Right forelimb (tissue), 1 donor: Measurements from ENCODE around the gene NPY2R.

Experiments
- DNase-seq: peaks from one replicate; pipeline ENCODE4 v3.0.0-alpha.2; 2018

Gene NPY2R

DNA sequence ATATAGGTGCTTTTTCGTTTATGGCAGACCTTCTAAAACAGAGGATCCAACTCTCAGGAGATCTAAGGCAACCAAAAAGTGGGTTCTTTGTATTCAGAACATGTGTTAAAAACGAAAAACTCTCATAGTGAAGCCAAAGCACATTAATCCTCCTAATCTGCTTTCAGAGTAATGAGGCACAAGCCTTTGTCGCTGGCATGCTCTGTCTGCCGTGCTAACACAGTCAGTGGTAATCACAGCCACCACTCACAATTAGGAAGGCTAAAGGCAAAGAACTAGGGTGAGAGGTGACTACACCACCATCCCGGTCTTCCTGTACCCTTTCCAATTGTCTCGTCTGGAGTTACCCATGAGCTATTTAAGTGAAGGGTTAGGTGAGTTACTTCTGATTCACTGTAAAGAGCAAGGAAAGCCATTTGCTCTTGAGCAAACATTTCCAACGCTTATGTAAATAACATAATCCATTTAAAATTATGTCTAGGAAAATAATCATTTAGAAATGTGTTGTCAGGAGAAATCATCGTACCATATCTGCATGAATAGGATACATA, 40.7 kb downstream of the NPY2R start:
- no peak for DNase-seq

DNA sequence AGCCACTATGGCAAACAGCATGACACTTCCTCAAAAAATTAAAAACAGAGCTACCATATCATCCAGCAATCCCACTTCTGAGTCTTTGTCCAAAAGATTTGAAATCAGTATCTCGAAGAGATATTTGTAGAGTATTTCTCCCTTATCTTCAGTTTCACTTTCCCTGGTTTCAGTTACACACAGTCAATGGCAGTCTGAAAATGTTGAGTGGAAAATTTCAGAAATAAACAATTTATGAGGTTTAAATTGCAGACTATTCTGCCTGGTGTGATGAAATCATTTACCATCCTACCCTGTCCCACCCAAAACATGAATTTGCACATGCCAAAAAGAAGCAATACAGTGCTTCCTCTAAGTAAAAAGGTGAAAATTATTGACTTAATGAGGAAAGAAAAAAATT, 43.9 kb downstream of the NPY2R start:
- no peak for DNase-seq

DNA sequence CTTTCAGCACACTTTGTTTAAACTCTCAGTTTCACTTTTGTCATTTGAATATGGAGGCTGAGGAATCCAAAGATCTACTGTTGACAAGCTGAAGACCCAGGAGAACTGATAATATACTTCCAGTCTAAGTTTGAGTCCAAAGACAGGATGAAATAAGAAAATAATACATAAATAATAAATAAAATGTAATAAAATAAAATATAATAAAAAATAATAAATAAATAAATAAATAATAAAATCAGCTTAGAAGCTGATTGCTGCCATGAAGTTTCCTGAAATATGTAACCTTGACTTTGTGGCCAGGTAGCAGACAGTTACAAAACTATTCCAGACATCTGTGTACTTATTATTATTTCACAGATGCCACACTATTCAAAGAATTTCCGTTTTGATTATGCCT, 55.0 kb downstream of the NPY2R start:
- DNase-seq = no peak

DNA sequence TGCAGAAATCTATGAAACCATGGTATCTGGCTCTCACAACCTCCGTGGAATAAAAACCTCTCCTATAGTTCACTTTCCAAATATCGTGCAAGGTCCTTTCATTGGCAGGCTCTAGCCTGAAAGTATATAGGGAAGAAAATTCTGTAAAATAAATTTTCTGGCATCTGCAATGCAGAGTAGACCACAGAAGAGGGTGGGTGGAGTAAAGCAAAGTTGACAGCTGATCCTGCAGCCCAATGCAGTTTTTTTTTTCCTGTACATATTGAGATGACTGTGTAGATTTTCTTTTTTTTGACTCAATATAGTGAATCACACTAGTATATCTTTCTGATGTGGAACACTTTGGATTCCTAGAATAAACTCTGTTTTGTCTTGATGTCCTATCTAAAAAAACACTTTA, 56.7 kb downstream of the NPY2R start:
- DNase-seq = no peak
